HG03280 (cell line): ENCODE measurements around the gene HS3ST5.
"Not testable (repeated sequence)": the region's sequence is repeated elsewhere in the genome, so short reads cannot be mapped to it uniquely, and the experiment has no call there.

Source experiments
- ATAC-seq: cut with Tn5 transposase; IDR thresholded peaks from one replicate; pipeline ENCODE4 v1.9.1; 2021; ENCODE audit warnings: mild to moderate bottlenecking, moderate library complexity; ENCODE audit not compliant: unreplicated experiment

Gene HS3ST5

DNA sequence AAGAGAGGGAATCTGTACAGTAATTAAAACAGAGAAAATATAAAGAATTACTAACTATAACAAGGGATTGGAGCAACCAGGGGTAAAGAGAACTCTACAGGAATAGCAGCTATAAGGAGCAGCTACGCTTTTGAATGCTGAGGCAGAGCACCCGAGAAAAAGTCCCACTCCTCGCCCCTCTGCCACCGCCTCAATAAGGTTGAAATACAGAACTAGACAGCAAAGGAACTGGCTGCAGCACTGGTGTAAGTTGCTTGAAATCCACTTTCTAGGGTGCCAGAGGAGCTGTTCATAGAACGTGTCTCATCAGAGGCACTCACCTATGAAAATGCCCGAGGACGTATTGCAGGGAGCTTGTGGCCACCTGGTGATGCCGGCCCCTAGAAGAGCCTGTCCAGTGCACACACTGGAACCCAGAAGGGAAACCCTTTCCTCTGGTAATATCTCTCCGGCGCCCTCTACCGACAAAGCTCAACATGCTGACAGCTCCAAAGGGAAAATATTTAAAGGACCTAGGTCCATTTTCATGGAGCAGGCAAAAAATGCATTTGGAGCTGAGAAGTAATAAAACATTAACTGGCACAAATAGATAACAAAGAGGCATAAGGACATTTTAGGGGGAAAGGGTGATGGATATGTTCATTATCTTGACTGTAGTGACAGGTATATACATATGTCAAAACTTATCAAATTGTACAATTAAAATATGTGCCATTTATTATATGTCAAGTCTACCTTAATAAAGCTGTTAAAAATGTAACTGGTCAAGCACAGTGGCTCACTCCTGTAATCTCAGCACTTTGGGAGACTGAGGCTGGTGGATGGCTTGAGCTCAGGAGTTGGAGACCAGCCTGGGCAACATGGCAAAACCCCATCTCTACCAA lies 234.5 kb downstream of the HS3ST5 start:
- no peak for ATAC-seq

GRCh38 chr6:114106020-114106419 lies 236.8 kb downstream of the HS3ST5 start:
- ATAC-seq: no peak

- ATAC-seq: no peak
Observed at GRCh38 chr6:114101255-114101654, 241.6 kb downstream of the HS3ST5 start.

GRCh38 chr6:114100215-114100994 lies 242.4 kb downstream of the HS3ST5 start:
- no peak for ATAC-seq

- no peak for ATAC-seq
Observed at GRCh38 chr6:114096561-114097172, 246.2 kb downstream of the HS3ST5 start.

- no peak for ATAC-seq
Observed at GRCh38 chr6:114092943-114093342, 249.9 kb downstream of the HS3ST5 start.

DNA sequence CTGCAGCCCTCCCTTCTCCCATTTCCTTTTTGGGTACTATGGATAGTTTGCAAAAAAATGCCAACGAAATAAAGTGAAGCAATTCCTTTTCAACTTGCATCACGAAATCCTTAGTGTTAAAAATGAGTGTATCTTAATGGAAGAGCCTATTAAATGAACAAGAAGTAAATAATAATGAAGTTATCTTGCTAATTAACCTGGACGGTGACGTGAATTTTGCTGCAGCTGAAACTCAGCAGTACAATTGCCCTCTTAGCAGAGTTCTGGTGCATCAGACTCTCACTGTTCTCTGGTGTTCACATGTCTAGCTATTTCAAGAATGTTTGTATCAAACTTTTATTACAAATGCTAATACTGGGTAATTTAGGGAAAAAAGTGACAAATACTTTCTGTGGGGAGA lies 252.2 kb downstream of the HS3ST5 start:
- ATAC-seq: no peak

- ATAC-seq: no peak
Observed at GRCh38 chr6:114087496-114087895, 255.3 kb downstream of the HS3ST5 start.

GRCh38 chr6:114085211-114085610 lies 257.6 kb downstream of the HS3ST5 start:
- ATAC-seq: no peak

- no peak for ATAC-seq
Observed at GRCh38 chr6:114084327-114084890, 258.4 kb downstream of the HS3ST5 start.

DNA sequence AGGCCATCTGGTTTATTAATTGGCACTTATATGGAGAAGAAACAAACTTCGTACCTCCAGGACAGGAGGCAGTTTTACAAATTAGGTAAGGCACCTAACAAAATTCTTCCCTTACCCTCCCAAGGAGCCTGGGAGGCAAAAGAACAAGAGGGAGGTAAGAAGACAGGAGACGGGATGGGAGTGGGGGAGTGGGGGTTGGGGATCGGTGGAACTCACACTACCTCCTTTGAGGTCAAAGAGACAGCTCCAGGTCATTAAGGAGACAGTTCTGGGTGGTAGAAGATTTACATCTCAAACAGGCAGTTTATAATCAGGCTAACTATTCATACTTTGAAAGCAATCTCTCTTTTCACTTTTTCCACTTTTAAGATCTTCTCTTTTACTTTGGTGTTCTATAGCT lies 259.6 kb downstream of the HS3ST5 start:
- no peak for ATAC-seq

DNA sequence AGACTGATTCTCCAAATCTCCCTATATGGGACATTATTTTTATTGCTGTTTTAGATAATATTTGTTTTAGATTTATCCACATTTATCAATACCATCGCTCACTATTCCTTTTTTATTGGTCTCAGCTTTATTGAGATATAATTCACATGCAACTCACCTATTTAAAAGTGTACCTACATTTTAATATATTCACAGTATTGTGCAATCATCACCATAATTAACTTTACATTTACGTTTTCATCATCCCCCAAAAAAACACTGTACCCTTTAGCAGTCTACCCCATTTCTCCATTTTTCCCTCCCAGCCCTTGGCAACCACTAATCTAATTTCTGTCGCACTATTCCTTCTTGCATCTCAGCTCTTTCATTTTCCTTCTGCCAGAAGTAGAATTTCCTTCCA lies 261.1 kb downstream of the HS3ST5 start:
- ATAC-seq: no peak

GRCh38 chr6:114080891-114081510 lies 261.8 kb downstream of the HS3ST5 start:
- ATAC-seq: no peak

DNA sequence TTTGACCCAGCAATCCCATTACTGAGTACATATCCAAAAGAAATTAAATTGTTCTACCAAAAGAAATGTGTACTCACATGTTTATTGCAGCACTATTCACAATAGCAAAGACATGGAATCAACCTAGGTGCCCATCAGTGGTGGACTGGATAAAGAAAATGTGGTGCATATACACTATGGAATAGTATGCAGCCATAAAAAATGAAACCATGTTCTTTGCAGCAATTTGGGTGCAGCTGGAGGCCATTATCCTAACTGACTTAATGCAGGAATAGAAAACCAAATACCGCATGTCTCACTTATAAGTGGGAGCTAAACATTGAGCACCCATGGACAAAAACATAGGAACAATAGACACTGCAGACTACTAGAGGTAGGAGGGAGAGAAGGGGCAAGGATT lies 262.4 kb downstream of the HS3ST5 start:
- ATAC-seq: not testable (repeated sequence)

DNA sequence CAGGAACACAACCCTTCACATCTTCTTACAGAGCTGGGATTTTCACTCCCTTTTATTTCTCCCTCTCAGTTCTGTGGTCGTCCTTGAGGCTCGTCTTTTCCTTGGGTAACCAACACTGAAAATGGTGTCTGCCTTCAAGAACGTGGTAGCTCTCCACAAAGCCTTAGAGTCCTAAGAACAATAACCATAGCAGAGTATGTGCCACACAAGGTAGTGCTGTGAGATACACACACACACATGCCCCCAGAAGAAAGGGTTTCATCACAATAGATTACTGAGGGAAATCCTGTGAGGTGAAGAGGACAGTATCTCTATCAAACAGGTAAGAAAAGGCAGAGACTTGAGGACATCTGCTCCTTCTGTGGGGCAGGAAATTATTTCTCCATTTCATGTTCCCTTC lies 267.0 kb downstream of the HS3ST5 start:
- ATAC-seq: no peak

GRCh38 chr6:114075300-114075699 lies 267.5 kb downstream of the HS3ST5 start:
- no peak for ATAC-seq

- no peak for ATAC-seq
Observed at GRCh38 chr6:114068771-114069170, 274.1 kb downstream of the HS3ST5 start.

GRCh38 chr6:114068116-114068515 lies 274.7 kb downstream of the HS3ST5 start:
- ATAC-seq: no peak

DNA sequence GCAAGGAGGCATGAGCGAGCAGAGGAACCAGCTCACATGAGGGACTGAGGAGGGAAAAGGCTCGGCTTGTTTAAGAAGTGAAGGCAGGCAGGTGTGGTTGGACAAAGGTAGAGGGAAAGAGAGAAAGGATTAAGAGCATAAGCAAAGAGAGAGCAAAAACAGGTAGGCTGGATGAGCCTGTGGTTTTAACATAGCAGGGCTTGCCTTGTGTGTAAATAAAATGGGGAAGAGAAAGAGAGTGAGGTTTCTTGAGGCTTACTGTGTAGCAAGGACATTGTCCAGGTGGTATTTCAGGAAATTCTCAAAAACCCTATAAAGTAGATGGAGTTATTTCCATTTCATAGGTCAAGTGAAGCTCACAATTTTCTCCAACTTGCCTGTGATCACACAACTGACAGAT lies 278.0 kb downstream of the HS3ST5 start:
- ATAC-seq: no peak

- ATAC-seq: no peak
Observed at GRCh38 chr6:114063956-114064355, 278.9 kb downstream of the HS3ST5 start.

DNA sequence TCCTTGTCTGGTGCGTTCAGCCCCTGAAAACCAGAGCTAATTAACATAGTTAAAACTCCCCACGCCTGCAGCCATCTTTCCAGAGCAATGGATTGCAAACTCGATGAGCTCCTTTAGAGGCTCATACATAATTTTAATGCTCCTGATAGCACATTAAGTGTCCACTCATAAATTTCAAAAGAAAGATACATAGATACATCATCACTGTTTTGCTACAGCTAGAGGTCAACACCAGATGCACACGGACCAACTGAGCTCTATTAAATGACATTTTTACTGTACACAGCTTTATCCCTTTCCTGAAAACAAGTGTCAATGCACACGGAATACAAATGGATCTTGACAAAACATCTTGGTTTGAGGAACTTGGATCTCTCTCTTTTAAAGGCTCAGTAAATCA lies 280.6 kb downstream of the HS3ST5 start:
- ATAC-seq: no peak
